WI38 (cell line): ENCODE results near the gene TSPYL2.
A peak's percentile ranks its signal among the peaks of the same experiment; 100 is the strongest.

Experiments used
- H3K4me3 ChIP-seq: 2 replicates; pipeline ENCODE4 v1.5.1; 2011; ENCODE audit warnings: low read depth, mild to moderate bottlenecking, control low read depth, low read length
- CTCF ChIP-seq: IDR thresholded peaks from 2 replicates; pipeline ENCODE4 v1.5.1; 2012; ENCODE audit warnings: low read depth, mild to moderate bottlenecking, control low read depth, low read length

TSPYL2 gene

GRCh38 chrX:53087388-53087831 lies 5.2 kb downstream of the TSPYL2 start:
- no peak for TF ChIP-seq CTCF

GRCh38 chrX:53088136-53088974 lies 6.2 kb downstream of the TSPYL2 start:
- H3K4me3 ChIP-seq, result peak overlapping the region; percentile 47
- no peak for TF ChIP-seq CTCF

More at GRCh38 chrX:53087388-53087831, 5.2 kb downstream of the TSPYL2 start:
- no peak overlapping the region for H3K4me3 ChIP-seq

DNA sequence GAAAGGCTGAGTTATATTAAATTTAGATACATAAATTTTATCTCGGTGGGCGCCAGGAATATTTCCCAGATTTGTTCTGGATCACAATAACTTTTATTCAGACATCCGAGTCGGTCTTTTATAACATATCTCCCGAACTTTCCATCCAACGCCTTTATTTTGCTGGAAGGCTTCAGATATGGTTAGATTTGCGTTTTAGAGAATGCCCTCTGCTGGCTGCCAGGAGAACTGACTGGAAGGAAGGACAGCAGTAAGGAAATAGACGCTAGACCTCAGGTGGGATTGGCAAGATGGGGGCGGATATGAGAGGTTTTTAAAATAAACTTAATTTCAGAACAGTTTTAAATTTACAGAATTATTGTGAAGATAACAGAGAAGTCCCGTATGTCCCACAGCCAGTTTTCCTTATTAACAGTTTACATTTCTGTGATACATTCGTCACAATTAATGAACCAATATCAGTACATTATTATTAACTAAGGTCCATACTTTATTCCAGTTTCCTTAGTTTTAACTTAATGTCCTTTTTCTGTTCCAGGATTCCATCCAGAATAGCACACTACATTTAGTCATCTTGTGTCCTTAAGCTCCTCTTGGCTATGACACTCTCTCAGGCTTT lies 7.2 kb downstream of the TSPYL2 start:
- peak; percentile 95 for TF ChIP-seq CTCF

GRCh38 chrX:53089925-53090324 lies 7.8 kb downstream of the TSPYL2 start:
- no peak for TF ChIP-seq CTCF

More for the DNA sequence above, 7.2 kb downstream of the TSPYL2 start:
- peak overlapping the region; percentile 47 for H3K4me3 ChIP-seq

GRCh38 chrX:53091354-53091753 lies 9.2 kb downstream of the TSPYL2 start:
- TF ChIP-seq CTCF, result no peak
- H3K4me3 ChIP-seq, result no peak overlapping the region

More at GRCh38 chrX:53089925-53090324, 7.8 kb downstream of the TSPYL2 start:
- no peak overlapping the region for H3K4me3 ChIP-seq

DNA sequence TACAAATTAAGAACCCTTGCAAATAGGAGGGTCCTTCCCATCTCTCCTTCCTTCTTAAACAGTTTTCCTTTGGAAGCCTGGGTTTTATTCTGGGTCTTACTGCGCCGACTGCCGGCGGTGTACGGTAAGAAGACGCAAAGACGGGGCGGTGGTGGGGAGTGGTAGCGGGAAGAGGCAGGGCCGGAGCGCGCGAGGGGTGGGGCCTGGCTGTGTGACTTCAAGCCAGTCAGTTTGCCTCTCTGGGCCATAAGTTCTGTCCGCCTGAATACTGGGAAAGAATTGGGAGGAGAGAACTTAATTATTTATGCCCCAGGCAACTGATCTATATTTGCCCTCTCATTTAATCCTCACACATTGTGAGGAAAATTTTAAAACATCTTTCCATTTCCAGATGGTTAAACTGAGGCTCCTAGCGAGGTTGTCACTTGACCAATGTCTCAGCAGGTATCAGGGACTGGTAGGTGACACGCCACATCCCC lies 11.0 kb downstream of the TSPYL2 start:
- TF ChIP-seq CTCF, result peak; percentile 37

More for the DNA sequence above, 11.0 kb downstream of the TSPYL2 start:
- peak overlapping the region; percentile 58 for H3K4me3 ChIP-seq
